GM19238 (cell line): ENCODE measurements around the gene DMD.
"Not testable (repeated sequence)": the region's sequence is repeated elsewhere in the genome, so short reads cannot be mapped to it uniquely, and the experiment has no call there.

Experiments used
- DNase-seq: peaks from one replicate; pipeline ENCODE4 v3.0.0; 2011; ENCODE audit warnings: low spot score; ENCODE audit not compliant: insufficient read length

Gene DMD

GRCh38 chrX:33156152-33156726 is 55.1 kb downstream of the DMD start:
- no peak for DNase-seq

- DNase-seq = no peak
These were observed 61.8 kb downstream of the DMD start for GRCh38 chrX:33149580-33149979.

GRCh38 chrX:33149085-33149484 is 62.3 kb downstream of the DMD start:
- DNase-seq = no peak

GRCh38 chrX:33142331-33142730 is 69.0 kb downstream of the DMD start:
- DNase-seq = no peak

- no peak for DNase-seq
These were observed 72.6 kb downstream of the DMD start for GRCh38 chrX:33138677-33139249.

- no peak for DNase-seq
These were observed 77.2 kb downstream of the DMD start for GRCh38 chrX:33134164-33134563.

- DNase-seq = no peak
These were observed 78.0 kb downstream of the DMD start for GRCh38 chrX:33133320-33133719.

GRCh38 chrX:33132569-33132968 is 78.8 kb downstream of the DMD start:
- DNase-seq = no peak

GRCh38 chrX:33129607-33130006 is 81.7 kb downstream of the DMD start:
- DNase-seq = no peak

GRCh38 chrX:33128048-33128805 is 83.1 kb downstream of the DMD start:
- no peak for DNase-seq

GRCh38 chrX:33126469-33126868 is 84.9 kb downstream of the DMD start:
- DNase-seq = no peak

- no peak for DNase-seq
These were observed 101.5 kb downstream of the DMD start for GRCh38 chrX:33109858-33110257.

GRCh38 chrX:33106737-33107136 is 104.6 kb downstream of the DMD start:
- DNase-seq = no peak

GRCh38 chrX:33095079-33095478 is 116.3 kb downstream of the DMD start:
- no peak for DNase-seq

GRCh38 chrX:33087411-33087810 is 123.9 kb downstream of the DMD start:
- DNase-seq = no peak

- DNase-seq = no peak
These were observed 124.5 kb downstream of the DMD start for GRCh38 chrX:33086886-33087285.

GRCh38 chrX:33082371-33082770 is 129.0 kb downstream of the DMD start:
- DNase-seq = no peak

GRCh38 chrX:33078273-33078672 is 133.1 kb downstream of the DMD start:
- DNase-seq = no peak

GRCh38 chrX:33073660-33074059 is 137.7 kb downstream of the DMD start:
- DNase-seq = not testable (repeated sequence)

GRCh38 chrX:33065415-33065814 is 145.9 kb downstream of the DMD start:
- no peak for DNase-seq

- no peak for DNase-seq
These were observed 149.3 kb downstream of the DMD start for GRCh38 chrX:33062041-33062440.

GRCh38 chrX:33053001-33053400 is 158.3 kb downstream of the DMD start:
- no peak for DNase-seq

- no peak for DNase-seq
These were observed 165.5 kb downstream of the DMD start for GRCh38 chrX:33045882-33046281.
